ENCODE results near the gene MARCKSL1.
"Not testable (repeated sequence)": the region's sequence is repeated elsewhere in the genome, so short reads cannot be mapped to it uniquely, and the experiment has no call there.

Gene MARCKSL1

GRCh38 chr1:32332290-32333079 is 3.5 kb downstream of the MARCKSL1 start:
- peak; percentile 28 for DNase-seq

GRCh38 chr1:32331549-32331948 is 4.5 kb downstream of the MARCKSL1 start:
- DNase-seq: no peak

GRCh38 chr1:32330558-32331151 is 5.4 kb downstream of the MARCKSL1 start:
- no peak for DNase-seq

GRCh38 chr1:32329931-32330466 is 6.0 kb downstream of the MARCKSL1 start:
- no peak for DNase-seq

- no peak for DNase-seq
These were observed 8.8 kb downstream of the MARCKSL1 start for GRCh38 chr1:32327204-32327603.

- no peak for DNase-seq
These were observed 14.2 kb downstream of the MARCKSL1 start for GRCh38 chr1:32321712-32322291.

GRCh38 chr1:32318127-32318869 is 17.7 kb downstream of the MARCKSL1 start:
- no peak for DNase-seq

- DNase-seq: no peak
These were observed 19.1 kb downstream of the MARCKSL1 start for GRCh38 chr1:32316903-32317277.

GRCh38 chr1:32311709-32312393 is 24.2 kb downstream of the MARCKSL1 start:
- DNase-seq: no peak

- DNase-seq: no peak
These were observed 26.1 kb downstream of the MARCKSL1 start for GRCh38 chr1:32309960-32310359.

GRCh38 chr1:32307324-32307723 is 28.7 kb downstream of the MARCKSL1 start:
- no peak for DNase-seq

- no peak for DNase-seq
These were observed 30.7 kb downstream of the MARCKSL1 start for GRCh38 chr1:32305310-32305709.

- DNase-seq: no peak
These were observed 31.9 kb downstream of the MARCKSL1 start for GRCh38 chr1:32303997-32304622.

GRCh38 chr1:32303358-32303757 is 32.7 kb downstream of the MARCKSL1 start:
- DNase-seq: no peak

- DNase-seq: no peak
These were observed 36.7 kb downstream of the MARCKSL1 start for GRCh38 chr1:32299327-32299726.

GRCh38 chr1:32298211-32298610 is 37.8 kb downstream of the MARCKSL1 start:
- DNase-seq: not testable (repeated sequence)

GRCh38 chr1:32291708-32292538 is 44.1 kb downstream of the MARCKSL1 start, which contains the start of gene HDAC1:
Gene HDAC1, plus strand, starts transcription at chr1:32292083. Its CDS starts 87 bp downstream, at chr1:32292170.
- peak; percentile 85 for DNase-seq

- no peak for DNase-seq
These were observed 44.8 kb downstream of the MARCKSL1 start for GRCh38 chr1:32291145-32291707.

- DNase-seq: no peak
These were observed 46.8 kb downstream of the MARCKSL1 start for GRCh38 chr1:32289256-32289655.

- DNase-seq: no peak
These were observed 49.3 kb downstream of the MARCKSL1 start for GRCh38 chr1:32286763-32287162.

- DNase-seq: no peak
These were observed 50.4 kb downstream of the MARCKSL1 start for GRCh38 chr1:32285658-32286057.

Data from midbrain (tissue), 1 donor.